ENCODE measurements around the gene LTBP3.
"Not testable (repeated sequence)": the region's sequence is repeated elsewhere in the genome, so short reads cannot be mapped to it uniquely, and the experiment has no call there.

Gene LTBP3

DNA sequence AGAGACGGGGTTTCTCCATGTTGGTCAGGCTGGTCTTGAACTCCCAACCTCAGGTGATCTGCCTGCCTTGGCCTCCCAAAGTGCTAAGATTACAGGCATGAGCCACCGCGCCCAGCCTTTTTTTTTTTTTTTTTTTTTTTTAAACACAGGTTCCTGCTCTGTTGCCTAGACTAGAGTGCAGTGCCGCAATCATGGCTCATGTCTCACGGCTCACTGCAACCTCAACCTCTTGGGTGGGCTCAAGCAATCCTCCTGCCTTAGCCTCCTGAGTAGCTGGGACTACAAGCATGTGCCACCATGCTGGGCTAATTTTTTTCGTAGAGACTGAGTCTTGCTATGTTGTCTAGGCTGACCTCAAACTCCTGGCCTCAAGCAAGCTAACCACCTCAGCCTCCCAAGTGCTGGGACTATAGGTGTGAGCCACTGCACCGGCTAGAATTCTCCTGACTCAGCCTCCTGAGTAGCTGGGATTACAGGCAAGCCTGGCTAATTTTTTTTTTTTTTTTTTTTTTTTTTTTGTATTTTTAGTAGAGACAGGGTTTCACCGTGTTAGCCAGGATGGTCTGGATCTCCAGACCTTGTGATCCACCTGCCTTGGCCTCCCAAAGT is 39.1 kb downstream of the LTBP3 start:
- not testable (repeated sequence) for DNase-seq

DNA sequence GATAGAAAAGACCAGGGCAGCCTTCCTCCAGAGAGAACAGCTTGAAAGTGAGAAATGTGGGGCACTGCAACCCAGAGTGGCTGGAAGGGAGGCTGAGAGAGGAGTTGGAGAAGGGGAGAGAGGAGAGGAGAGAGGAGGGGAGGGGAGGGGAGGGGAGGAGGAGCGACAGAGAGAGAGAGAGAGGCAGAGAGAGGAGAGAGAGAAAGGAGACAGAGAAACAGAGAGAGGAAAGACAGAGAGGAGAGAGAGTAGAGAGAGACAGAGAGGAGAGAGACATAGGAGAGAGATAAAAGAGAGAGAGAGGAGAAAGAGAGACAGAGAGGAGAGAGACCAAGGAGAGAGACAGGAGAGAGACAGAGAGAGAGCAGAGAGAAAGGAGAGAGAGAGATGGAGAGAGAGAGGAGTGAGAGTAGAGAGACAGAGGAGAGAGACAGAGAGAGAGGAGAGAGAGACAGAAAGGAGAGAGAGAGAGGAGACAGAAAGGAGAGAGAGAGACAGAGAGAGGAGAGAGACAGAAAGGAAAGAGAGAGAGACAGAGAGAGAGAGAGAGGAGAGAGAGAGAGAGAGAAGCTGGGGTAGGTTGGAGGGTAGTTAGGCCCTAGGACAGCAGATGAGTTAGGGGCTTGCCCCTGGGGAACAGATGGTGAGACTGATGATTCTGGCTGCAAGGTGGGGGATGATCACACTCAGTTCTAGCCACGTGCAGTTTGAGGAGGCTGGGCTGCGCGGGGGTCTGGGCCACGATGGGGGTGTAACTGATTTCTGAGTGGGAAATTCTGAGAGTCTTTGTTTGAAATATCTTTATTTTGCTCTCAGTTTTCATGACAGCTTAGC is 41.8 kb downstream of the LTBP3 start:
- peak in 1 of 51 donors; percentile 10 for DNase-seq

DNA sequence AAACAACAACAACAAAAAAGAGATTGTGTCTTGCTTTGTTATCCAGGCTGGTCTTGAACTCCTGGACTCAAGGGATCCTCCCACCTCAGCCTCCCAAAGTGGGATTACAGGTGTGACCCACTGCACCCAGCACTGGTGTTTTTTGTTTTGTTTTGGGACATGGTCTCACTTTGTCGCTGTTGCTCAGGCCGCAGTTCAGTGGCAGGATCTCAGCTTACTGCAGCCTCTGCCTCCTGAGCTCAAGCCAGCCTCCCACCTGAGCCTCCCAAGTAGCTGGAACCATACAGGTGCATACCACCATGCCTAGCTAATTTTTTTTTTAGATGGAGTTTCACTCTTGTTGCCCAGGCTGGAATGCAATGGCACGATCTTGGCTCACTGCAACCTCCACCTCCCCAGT is 45.8 kb downstream of the LTBP3 start:
- not testable (repeated sequence) for DNase-seq

DNA sequence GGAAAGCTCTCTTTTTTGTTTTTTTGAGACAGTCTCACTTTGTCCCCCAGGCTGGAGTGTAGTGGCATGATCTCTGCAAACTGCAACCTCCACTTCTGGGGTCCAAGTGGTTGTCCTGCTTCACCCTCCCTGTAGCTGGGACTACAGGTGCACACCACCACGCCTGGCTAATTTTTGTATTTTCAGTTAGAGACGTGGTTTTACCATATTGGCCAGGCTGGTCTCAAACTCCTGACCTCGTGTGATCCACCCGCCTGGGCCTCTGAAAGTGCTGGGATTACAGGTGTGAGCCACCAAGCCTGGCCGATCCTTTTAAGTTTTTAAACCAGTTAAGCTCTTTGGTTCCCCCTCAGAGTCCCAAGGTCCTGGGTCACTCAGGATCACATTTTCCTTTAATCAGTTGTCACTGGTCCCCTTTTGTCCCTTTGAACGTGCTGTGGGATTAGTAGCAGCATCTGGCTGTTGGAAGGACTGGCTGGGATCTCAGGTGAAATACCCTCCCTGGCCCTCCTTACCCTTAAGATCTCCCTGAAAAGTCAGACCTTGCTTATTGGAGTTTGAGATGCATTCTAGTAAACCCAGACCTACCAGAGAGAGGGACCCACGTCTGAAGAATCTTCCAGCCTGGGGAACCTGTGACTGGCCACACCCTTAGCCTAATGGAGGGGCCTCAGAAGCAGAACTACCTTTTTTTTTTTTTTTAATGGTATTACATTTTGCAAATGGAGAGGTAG is 51.2 kb downstream of the LTBP3 start:
- DNase-seq, result peak in 20 of 51 donors; percentile 12 to 87 (median 60)

DNA sequence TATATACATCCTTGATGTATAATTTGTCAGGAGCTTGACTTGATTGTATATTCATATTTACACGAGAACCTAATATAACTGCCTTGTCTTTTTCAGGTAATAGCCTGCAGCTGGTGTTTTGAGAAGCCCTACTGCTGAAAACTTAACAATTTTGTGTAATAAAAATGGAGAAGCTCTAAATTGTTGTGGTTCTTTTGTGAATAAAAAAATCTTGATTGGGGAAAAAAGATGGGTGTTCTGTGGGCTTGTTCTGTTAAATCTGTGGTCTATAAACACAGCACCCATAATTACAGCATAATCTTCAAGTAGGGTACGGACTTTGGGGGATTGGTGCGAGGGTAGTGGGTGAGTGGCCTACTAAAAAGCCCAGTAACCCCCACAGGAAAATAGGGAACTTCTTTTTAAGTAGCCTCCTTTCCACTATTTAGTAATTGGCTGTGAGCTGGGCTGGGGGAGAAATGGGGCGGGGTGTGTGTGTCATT is 51.8 kb downstream of the LTBP3 start:
- peak in 2 of 51 donors; percentile 57 to 65 for DNase-seq

DNA sequence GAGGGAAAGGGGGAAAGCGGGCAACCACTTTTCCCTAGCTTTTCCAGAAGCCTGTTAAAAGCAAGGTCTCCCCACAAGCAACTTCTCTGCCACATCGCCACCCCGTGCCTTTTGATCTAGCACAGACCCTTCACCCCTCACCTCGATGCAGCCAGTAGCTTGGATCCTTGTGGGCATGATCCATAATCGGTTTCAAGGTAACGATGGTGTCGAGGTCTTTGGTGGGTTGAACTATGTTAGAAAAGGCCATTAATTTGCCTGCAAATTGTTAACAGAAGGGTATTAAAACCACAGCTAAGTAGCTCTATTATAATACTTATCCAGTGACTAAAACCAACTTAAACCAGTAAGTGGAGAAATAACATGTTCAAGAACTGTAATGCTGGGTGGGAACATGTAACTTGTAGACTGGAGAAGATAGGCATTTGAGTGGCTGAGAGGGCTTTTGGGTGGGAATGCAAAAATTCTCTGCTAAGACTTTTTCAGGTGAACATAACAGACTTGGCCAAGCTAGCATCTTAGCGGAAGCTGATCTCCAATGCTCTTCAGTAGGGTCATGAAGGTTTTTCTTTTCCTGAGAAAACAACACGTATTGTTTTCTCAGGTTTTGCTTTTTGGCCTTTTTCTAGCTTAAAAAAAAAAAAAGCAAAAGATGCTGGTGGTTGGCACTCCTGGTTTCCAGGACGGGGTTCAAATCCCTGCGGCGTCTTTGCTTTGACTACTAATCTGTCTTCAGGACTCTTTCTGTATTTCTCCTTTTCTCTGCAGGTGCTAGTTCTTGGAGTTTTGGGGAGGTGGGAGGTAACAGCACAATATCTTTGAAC is 52.5 kb downstream of the LTBP3 start:
- peak in 8 of 51 donors; percentile 15 to 72 (median 36) for DNase-seq

DNA sequence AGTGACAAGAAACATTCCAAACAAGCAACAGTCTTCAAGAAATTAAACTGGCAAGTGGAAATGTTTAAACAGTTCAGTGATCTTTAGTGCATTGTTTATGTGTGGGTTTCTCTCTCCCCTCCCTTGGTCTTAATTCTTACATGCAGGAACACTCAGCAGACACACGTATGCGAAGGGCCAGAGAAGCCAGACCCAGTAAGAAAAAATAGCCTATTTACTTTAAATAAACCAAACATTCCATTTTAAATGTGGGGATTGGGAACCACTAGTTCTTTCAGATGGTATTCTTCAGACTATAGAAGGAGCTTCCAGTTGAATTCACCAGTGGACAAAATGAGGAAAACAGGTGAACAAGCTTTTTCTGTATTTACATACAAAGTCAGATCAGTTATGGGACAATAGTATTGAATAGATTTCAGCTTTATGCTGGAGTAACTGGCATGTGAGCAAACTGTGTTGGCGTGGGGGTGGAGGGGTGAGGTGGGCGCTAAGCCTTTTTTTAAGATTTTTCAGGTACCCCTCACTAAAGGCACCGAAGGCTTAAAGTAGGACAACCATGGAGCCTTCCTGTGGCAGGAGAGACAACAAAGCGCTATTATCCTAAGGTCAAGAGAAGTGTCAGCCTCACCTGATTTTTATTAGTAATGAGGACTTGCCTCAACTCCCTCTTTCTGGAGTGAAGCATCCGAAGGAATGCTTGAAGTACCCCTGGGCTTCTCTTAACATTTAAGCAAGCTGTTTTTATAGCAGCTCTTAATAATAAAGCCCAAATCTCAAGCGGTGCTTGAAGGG is 53.3 kb downstream of the LTBP3 start:
- peak in 2 of 51 donors; percentile 53 to 72 for DNase-seq

DNA sequence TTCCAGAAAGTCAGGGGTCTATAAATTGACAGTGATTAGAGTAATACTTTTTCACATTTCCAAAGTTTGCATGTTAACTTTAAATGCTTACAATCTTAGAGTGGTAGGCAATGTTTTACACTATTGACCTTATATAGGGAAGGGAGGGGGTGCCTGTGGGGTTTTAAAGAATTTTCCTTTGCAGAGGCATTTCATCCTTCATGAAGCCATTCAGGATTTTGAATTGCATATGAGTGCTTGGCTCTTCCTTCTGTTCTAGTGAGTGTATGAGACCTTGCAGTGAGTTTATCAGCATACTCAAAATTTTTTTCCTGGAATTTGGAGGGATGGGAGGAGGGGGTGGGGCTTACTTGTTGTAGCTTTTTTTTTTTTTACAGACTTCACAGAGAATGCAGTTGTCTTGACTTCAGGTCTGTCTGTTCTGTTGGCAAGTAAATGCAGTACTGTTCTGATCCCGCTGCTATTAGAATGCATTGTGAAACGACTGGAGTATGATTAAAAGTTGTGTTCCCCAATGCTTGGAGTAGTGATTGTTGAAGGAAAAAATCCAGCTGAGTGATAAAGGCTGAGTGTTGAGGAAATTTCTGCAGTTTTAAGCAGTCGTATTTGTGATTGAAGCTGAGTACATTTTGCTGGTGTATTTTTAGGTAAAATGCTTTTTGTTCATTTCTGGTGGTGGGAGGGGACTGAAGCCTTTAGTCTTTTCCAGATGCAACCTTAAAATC is 54.0 kb downstream of the LTBP3 start:
- peak in 2 of 51 donors; percentile 5 to 42 for DNase-seq

DNA sequence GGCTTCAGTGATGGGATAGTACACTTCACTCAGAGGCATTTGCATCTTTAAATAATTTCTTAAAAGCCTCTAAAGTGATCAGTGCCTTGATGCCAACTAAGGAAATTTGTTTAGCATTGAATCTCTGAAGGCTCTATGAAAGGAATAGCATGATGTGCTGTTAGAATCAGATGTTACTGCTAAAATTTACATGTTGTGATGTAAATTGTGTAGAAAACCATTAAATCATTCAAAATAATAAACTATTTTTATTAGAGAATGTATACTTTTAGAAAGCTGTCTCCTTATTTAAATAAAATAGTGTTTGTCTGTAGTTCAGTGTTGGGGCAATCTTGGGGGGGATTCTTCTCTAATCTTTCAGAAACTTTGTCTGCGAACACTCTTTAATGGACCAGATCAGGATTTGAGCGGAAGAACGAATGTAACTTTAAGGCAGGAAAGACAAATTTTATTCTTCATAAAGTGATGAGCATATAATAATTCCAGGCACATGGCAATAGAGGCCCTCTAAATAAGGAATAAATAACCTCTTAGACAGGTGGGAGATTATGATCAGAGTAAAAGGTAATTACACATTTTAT is 54.7 kb downstream of the LTBP3 start:
- no peak for DNase-seq

DNA sequence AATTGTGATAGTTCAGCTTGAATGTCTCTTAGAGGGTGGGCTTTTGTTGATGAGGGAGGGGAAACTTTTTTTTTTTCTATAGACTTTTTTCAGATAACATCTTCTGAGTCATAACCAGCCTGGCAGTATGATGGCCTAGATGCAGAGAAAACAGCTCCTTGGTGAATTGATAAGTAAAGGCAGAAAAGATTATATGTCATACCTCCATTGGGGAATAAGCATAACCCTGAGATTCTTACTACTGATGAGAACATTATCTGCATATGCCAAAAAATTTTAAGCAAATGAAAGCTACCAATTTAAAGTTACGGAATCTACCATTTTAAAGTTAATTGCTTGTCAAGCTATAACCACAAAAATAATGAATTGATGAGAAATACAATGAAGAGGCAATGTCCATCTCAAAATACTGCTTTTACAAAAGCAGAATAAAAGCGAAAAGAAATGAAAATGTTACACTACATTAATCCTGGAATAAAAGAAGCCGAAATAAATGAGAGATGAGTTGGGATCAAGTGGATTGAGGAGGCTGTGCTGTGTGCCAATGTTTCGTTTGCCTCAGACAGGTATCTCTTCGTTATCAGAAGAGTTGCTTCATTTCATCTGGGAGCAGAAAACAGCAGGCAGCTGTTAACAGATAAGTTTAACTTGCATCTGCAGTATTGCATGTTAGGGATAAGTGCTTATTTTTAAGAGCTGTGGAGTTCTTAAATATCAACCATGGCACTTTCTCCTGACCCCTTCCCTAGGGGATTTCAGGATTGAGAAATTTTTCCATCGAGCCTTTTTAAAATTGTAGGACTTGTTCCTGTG is 55.4 kb downstream of the LTBP3 start:
- DNase-seq, result peak in 2 of 51 donors; percentile 10 to 18

DNA sequence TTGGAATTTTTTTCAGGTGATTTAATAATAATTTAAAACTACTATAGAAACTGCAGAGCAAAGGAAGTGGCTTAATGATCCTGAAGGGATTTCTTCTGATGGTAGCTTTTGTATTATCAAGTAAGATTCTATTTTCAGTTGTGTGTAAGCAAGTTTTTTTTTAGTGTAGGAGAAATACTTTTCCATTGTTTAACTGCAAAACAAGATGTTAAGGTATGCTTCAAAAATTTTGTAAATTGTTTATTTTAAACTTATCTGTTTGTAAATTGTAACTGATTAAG is 55.9 kb downstream of the LTBP3 start:
- DNase-seq, result no peak

DNA sequence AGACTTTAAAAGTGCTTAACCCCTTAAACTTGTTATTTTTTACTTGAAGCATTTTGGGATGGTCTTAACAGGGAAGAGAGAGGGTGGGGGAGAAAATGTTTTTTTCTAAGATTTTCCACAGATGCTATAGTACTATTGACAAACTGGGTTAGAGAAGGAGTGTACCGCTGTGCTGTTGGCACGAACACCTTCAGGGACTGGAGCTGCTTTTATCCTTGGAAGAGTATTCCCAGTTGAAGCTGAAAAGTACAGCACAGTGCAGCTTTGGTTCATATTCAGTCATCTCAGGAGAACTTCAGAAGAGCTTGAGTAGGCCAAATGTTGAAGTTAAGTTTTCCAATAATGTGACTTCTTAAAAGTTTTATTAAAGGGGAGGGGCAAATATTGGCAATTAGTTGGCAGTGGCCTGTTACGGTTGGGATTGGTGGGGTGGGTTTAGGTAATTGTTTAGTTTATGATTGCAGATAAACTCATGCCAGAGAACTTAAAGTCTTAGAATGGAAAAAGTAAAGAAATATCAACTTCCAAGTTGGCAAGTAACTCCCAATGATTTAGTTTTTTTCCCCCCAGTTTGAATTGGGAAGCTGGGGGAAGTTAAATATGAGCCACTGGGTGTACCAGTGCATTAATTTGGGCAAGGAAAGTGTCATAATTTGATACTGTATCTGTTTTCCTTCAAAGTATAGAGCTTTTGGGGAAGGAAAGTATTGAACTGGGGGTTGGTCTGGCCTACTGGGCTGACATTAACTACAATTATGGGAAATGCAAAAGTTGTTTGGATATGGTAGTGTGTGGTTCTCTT is 56.5 kb downstream of the LTBP3 start:
- DNase-seq, result peak in 1 of 51 donors; percentile 42

DNA sequence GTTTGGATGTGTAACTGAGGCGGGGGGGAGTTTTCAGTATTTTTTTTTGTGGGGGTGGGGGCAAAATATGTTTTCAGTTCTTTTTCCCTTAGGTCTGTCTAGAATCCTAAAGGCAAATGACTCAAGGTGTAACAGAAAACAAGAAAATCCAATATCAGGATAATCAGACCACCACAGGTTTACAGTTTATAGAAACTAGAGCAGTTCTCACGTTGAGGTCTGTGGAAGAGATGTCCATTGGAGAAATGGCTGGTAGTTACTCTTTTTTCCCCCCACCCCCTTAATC is 57.0 kb downstream of the LTBP3 start:
- DNase-seq, result peak in 1 of 51 donors; percentile 47

DNA sequence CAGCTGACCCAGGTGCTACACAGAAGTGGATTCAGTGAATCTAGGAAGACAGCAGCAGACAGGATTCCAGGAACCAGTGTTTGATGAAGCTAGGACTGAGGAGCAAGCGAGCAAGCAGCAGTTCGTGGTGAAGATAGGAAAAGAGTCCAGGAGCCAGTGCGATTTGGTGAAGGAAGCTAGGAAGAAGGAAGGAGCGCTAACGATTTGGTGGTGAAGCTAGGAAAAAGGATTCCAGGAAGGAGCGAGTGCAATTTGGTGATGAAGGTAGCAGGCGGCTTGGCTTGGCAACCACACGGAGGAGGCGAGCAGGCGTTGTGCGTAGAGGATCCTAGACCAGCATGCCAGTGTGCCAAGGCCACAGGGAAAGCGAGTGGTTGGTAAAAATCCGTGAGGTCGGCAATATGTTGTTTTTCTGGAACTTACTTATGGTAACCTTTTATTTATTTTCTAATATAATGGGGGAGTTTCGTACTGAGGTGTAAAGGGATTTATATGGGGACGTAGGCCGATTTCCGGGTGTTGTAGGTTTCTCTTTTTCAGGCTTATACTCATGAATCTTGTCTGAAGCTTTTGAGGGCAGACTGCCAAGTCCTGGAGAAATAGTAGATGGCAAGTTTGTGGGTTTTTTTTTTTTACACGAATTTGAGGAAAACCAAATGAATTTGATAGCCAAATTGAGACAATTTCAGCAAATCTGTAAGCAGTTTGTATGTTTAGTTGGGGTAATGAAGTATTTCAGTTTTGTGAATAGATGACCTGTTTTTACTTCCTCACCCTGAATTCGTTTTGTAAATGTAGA is 57.6 kb downstream of the LTBP3 start:
- DNase-seq, result peak in 18 of 51 donors; percentile 23 to 68 (median 40)

DNA sequence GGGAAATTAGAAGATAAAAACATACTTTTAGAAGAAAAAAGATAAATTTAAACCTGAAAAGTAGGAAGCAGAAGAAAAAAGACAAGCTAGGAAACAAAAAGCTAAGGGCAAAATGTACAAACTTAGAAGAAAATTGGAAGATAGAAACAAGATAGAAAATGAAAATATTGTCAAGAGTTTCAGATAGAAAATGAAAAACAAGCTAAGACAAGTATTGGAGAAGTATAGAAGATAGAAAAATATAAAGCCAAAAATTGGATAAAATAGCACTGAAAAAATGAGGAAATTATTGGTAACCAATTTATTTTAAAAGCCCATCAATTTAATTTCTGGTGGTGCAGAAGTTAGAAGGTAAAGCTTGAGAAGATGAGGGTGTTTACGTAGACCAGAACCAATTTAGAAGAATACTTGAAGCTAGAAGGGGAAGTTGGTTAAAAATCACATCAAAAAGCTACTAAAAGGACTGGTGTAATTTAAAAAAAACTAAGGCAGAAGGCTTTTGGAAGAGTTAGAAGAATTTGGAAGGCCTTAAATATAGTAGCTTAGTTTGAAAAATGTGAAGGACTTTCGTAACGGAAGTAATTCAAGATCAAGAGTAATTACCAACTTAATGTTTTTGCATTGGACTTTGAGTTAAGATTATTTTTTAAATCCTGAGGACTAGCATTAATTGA is 58.3 kb downstream of the LTBP3 start:
- no peak for DNase-seq

DNA sequence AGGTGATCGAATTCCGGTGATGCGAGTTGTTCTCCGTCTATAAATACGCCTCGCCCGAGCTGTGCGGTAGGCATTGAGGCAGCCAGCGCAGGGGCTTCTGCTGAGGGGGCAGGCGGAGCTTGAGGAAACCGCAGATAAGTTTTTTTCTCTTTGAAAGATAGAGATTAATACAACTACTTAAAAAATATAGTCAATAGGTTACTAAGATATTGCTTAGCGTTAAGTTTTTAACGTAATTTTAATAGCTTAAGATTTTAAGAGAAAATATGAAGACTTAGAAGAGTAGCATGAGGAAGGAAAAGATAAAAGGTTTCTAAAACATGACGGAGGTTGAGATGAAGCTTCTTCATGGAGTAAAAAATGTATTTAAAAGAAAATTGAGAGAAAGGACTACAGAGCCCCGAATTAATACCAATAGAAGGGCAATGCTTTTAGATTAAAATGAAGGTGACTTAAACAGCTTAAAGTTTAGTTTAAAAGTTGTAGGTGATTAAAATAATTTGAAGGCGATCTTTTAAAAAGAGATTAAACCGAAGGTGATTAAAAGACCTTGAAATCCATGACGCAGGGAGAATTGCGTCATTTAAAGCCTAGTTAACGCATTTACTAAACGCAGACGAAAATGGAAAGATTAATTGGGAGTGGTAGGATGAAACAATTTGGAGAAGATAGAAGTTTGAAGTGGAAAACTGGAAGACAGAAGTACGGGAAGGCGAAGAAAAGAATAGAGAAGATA is 59.0 kb downstream of the LTBP3 start, which contains the start of gene MALAT1:
MALAT1 (plus strand) TSS at position 69 of the 736 bp plus-strand sequence.
- DNase-seq, result peak in 50 of 51 donors; percentile 43 to 95 (median 87)

All from hypothalamus (tissue), 51 donors.